Activated CD4-positive, alpha-beta T cell treated with anti-CD3 and anti-CD28 coated beads for 24 hours (primary cell): Measurements from ENCODE around the gene GRIN3A.

Experiments
- DNase-seq, 2 donors: peaks; one replicate each; pipeline ENCODE4 v3.0.0-alpha.2; 2020; ENCODE audit warnings: low read depth in 2 of 2

Gene GRIN3A

DNA sequence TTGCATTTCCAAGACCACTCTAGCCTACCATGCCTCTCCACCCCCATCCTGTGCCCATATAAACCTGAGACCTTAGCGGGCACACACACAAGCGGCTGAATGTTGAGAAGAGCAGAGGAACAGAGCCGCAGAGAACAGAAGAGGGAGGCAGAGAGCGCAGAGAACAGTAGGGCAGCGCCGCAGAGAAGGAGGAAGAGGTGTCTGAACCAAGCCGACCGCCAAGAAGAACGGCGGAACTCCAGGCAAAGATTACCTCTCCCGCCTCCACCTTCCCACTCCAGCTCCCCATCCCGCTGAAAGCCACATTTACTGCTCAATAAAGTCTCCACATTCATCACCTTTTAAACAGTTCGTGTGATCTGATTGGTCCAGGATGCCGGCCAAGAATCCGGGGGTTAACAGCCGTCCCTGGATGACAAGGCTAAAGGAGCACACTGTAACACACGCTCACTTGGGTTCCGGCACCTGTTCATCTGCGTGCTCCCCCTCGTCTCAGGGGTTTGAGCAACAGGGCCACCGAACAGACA, 33.2 kb downstream of the GRIN3A start:
- DNase-seq = peak in 1 of 2 donors; percentile 1

- DNase-seq = no peak
Observed at GRCh38 chr9:101702257-101702656, 36.2 kb downstream of the GRIN3A start.

- no peak for DNase-seq
Observed at GRCh38 chr9:101693546-101694336, 44.7 kb downstream of the GRIN3A start.

- DNase-seq = no peak
Observed at GRCh38 chr9:101691657-101692056, 46.8 kb downstream of the GRIN3A start.

DNA sequence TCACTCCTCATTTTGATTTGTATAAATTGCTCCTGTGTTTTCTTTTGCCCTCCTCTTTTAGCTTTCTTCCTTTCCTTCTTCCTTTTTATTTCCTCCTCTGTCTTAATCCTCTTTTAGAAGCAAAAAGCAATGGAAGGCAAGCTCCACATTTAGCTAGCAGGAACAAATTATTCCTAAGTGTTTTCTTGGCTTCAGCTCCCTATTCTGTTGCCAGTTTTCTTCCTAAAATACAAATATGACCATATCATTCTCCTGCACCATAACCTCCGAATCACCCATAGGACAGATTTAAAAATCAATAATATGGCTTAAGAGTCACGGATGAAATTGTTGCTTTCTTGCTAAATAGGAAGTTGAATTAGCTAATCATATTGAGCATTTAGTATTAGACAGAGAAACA, 49.4 kb downstream of the GRIN3A start:
- no peak for DNase-seq

DNA sequence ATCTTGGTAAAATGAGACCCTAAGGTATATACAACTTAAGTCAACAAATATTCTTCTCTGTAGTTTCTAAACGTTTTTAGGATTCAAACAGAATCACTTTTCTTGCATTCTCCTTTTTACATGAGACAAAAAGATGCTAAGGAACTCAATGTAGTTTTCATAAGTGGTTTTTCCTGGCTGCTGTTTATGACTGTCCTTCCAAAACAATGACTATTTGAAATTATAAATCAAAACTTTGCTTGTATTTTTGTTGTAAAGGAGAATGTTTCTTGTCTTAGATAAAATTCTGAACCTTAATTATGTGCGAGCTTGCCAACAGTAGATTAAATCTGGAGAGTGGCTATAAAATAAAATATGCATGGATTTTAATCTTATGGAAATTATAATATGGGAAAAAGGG, 53.8 kb downstream of the GRIN3A start:
- no peak for DNase-seq

GRCh38 chr9:101683236-101683635, 55.2 kb downstream of the GRIN3A start:
- no peak for DNase-seq

- no peak for DNase-seq
Observed at GRCh38 chr9:101677861-101678260, 60.6 kb downstream of the GRIN3A start.

GRCh38 chr9:101675341-101675740, 63.1 kb downstream of the GRIN3A start:
- DNase-seq = no peak

GRCh38 chr9:101674165-101674564, 64.3 kb downstream of the GRIN3A start:
- DNase-seq = no peak

DNA sequence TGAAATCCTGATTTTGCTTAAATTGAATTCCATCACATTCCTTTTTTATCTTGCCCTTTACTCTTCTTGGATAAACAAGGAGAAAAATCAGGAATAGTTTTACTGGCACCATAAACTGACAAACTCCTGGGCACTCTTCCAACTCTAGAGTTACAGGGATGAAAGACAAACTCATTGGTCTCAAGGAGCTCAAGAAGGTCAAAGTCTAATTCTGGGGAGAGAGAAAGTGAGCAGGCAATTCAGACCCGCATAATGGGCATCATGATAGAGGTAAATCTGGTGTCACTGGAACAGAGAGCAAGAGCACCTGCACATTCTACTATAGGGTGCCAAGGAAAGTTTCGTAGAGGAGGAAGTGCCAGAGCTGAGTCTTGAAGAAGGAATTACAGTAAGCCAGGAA, 64.8 kb downstream of the GRIN3A start:
- no peak for DNase-seq

DNA sequence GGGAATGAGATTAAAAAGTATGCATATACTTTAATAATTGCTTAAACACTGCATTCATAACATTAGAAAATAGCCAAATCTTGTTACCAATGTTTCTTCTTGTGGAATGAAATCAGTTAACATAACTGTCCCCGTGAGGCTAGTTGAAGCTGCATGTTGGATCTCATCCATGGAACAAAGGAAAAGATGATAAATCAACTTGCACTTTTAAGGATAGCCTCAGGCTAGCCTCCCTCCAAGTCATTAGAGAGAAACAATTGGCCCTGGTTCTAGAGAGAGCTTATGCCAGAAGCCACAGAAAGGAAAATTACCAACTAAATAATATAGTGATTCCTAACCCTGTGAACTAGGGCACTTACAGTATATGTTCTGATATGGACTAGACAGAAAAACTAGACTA, 66.9 kb downstream of the GRIN3A start:
- DNase-seq = no peak

GRCh38 chr9:101668421-101668820, 70.0 kb downstream of the GRIN3A start:
- DNase-seq = no peak

- DNase-seq = no peak
Observed at GRCh38 chr9:101664453-101664852, 74.0 kb downstream of the GRIN3A start.

DNA sequence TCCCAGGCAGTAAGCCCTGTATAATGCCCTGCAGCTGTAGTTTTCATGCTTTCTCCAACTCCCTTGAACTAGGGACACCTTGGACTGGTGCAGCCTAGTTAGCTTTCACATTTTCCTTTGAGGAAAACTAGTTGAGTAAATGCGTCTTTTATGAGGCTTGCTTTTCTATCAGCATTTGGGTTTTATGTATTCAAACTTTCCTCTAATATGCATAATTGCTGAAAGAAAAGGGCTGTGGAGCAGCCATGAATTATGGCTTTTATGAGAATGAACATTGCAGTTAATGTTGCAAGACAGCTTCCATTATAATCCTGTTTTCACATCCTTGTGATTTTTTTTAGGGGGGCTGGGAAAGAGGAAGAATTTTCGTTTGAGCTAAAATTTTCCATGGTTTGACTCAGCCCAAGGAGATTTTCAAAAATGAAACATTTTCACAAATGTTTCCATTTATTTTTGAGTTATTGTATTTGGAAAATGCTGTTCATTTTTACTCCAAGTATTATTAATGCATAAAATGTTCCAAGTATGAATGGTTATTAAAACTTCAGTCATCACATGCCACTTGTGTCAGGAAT, 85.8 kb downstream of the GRIN3A start:
- DNase-seq = no peak

DNA sequence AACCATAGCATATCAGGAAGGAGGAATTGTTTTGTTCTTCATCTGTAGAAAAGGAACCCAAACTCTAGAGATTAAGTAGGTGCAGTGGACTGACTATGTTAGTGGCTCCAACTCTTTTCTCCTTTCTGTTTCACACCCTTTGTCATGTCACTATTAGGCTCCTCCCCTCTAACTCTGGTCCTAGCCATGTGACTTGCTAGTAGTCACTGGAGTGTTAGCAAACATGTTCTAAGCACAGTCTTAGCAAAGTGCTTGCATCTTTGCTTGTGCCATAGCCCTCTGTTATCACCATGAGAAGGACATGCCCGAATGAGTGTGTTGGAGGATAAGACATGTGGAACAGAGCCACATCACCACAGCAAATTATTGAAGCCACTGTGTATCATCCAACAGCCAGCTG, 88.3 kb downstream of the GRIN3A start:
- no peak for DNase-seq

- no peak for DNase-seq
Observed at GRCh38 chr9:101648493-101648892, 90.0 kb downstream of the GRIN3A start.

- DNase-seq = no peak
Observed at GRCh38 chr9:101639785-101640665, 98.4 kb downstream of the GRIN3A start.

DNA sequence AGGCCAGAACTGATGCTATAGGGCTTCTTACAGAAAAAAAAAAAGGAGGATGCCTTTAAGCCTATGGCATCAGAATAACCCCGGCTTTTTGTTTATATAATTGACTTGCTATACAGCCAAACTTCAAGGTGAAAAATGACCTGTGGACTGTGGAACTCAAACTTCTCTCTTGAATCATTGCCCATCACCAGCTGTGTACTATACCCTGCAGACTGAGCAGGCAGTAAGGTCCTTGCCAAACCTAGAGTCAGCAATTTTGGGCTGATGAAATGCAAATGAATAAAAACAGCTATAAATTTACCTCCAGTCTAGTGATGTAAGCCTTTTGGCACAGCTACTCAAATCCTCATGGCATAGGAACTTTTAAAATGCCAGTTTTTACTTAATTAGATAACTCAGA, 99.1 kb downstream of the GRIN3A start:
- DNase-seq = no peak

GRCh38 chr9:101636247-101636646, 102.2 kb downstream of the GRIN3A start:
- DNase-seq = no peak

- no peak for DNase-seq
Observed at GRCh38 chr9:101635473-101635872, 103.0 kb downstream of the GRIN3A start.

- no peak for DNase-seq
Observed at GRCh38 chr9:101634741-101635409, 103.6 kb downstream of the GRIN3A start.
